SK-N-SH (cell line): ENCODE measurements around the gene ASIC3. TPM values are rescaled to one million over a fixed set of nuclear protein-coding genes. Genes with fewer than 3 reads are reported as not detected.

Experiments
- CTCF ChIA-PET: fragments of 300-600, 350-600 bp; formaldehyde crosslinking; extraction: SDS; loops from one replicate; lab custom pipeline; 2021; lab: Yijun Ruan, JAX
- POLR2A ChIA-PET: fragments of 350-600 bp; sonication (Branson Sonifier 250); formaldehyde crosslinking; extraction: SDS; loops from one replicate; lab custom pipeline; 2020; ENCODE audit warnings: antibody characterized with exemption, inconsistent platforms; lab: Yijun Ruan, JAX
- DNase-seq: peaks from one replicate; pipeline ENCODE4 v3.0.0; 2012
- H2AFZ ChIP-seq: fragments of 200-600 bp; sonication (generic); 2 replicates; pipeline ENCODE4 v1.8.1; 2016; ENCODE audit warnings: antibody characterized with exemption, mild to moderate bottlenecking, low read depth
- H3F3A ChIP-seq: fragments of 200-600 bp; sonication (generic); replicated peaks from 2 replicates; pipeline ENCODE3; 2016; ENCODE audit warnings: antibody characterized with exemption, mild to moderate bottlenecking; ENCODE audit not compliant: insufficient read depth
- H3K27ac ChIP-seq, 2 experiments: fragments of 200-500 bp in 1 of 2; fragments of 200-600 bp in 1 of 2; sonication (Bioruptor generic) in 1 of 2; sonication (generic), shearing (Covaris generic) in 1 of 2; 2 replicates each; pipeline versions ENCODE4 v1.5.1 to v1.6.1; 2014 to 2016; ENCODE audit warnings: low read depth in 2 of 2, inconsistent platforms in 1 of 2, low read length in 1 of 2, mild to moderate bottlenecking in 1 of 2, mixed read lengths in 1 of 2
- H3K27me3 ChIP-seq: fragments of 200-600 bp; sonication (generic), shearing (Covaris generic); 2 replicates; pipeline ENCODE4 v1.6.1; 2016; ENCODE audit warnings: mixed run types; ENCODE audit not compliant: insufficient read depth
- H3K36me3 ChIP-seq, 2 experiments: fragments of 200-500 bp in 1 of 2; fragments of 200-600 bp in 1 of 2; sonication (Bioruptor generic) in 1 of 2; sonication (generic) in 1 of 2; replicated peaks in 1 of 2; 2 replicates each; pipeline versions ENCODE3 to v1.5.1; 2014 to 2016; ENCODE audit warnings: low read length in 1 of 2, mild to moderate bottlenecking in 1 of 2; ENCODE audit not compliant: insufficient read depth in 2 of 2, control insufficient read depth in 1 of 2
- H3K4me1 ChIP-seq, 2 experiments: fragments of 200-500 bp in 1 of 2; fragments of 200-600 bp in 1 of 2; sonication (Bioruptor generic) in 1 of 2; sonication (generic), shearing (Covaris generic) in 1 of 2; 2 replicates each; pipeline versions ENCODE4 v1.5.1 to v1.6.1; 2014 to 2016; ENCODE audit warnings: low read depth in 1 of 2, low read length in 1 of 2, mixed run types in 1 of 2; ENCODE audit not compliant: insufficient read depth in 2 of 2, control insufficient read depth in 1 of 2
- H3K4me2 ChIP-seq: fragments of 200-600 bp; sonication (generic), shearing (Covaris generic); 2 replicates; pipeline ENCODE4 v1.6.1; 2017; ENCODE audit warnings: mixed run types
- H3K4me3 ChIP-seq, 2 experiments: fragments of 200-500 bp in 1 of 2; fragments of 200-600 bp in 1 of 2; sonication (Bioruptor generic) in 1 of 2; sonication (generic), shearing (Covaris generic) in 1 of 2; 2 replicates each; pipeline versions ENCODE4 v1.5.1 to v1.8.1; 2014 to 2016; ENCODE audit warnings: low read depth in 2 of 2, inconsistent platforms in 1 of 2, low read length in 1 of 2, mild to moderate bottlenecking in 1 of 2, mixed read lengths in 1 of 2, moderate library complexity in 1 of 2
- H3K79me2 ChIP-seq: fragments of 200-600 bp; sonication (generic); 2 replicates; pipeline ENCODE4 v1.8.1; 2017; ENCODE audit warnings: mild to moderate bottlenecking; ENCODE audit not compliant: insufficient read depth
- H3K9ac ChIP-seq: fragments of 200-600 bp; sonication (generic); 2 replicates; pipeline ENCODE4 v1.6.1; 2017; ENCODE audit warnings: mixed run types
- H3K9me2 ChIP-seq: fragments of 200-600 bp; sonication (generic); 2 replicates; pipeline ENCODE4 v1.6.1; 2017; ENCODE audit warnings: mixed run types
- H3K9me3 ChIP-seq: fragments of 200-600 bp; sonication (generic); 2 replicates; pipeline ENCODE4 v1.6.1; 2017; ENCODE audit warnings: mixed run types, mild to moderate bottlenecking, moderate library complexity
- H4K20me1 ChIP-seq: fragments of 200-600 bp; sonication (generic); 2 replicates; pipeline ENCODE4 v1.6.1; 2017; ENCODE audit warnings: mild to moderate bottlenecking, mixed run types; ENCODE audit not compliant: insufficient read depth
- EP300 ChIP-seq, 2 experiments: IDR thresholded peaks; 2 replicates each; pipeline versions ENCODE4 v1.4.0 to v1.6.1; 2012; ENCODE audit warnings: borderline replicate concordance in 1 of 2, low read depth in 1 of 2, low read length in 1 of 2
- EZH2phosphoT487 ChIP-seq: fragments of 200-600 bp; sonication (generic); IDR thresholded peaks from 2 replicates; pipeline ENCODE4 v1.6.1; 2017; ENCODE audit warnings: low read depth, mixed run types, mild to moderate bottlenecking, antibody characterized with exemption, moderate library complexity, borderline replicate concordance
- FOXM1 ChIP-seq: IDR thresholded peaks from 2 replicates; pipeline ENCODE4 v1.4.0; 2012; ENCODE audit warnings: low read depth, mild to moderate bottlenecking
- GATA2 ChIP-seq: sonication (generic); formaldehyde crosslinking; IDR thresholded peaks from 2 replicates; pipeline ENCODE4 v1.5.0; 2020; ENCODE audit warnings: mild to moderate bottlenecking, missing genetic modification reagents
- MXI1 ChIP-seq: IDR thresholded peaks from 2 replicates; pipeline ENCODE4 v1.6.1; 2012; ENCODE audit warnings: mild to moderate bottlenecking, low read depth, low read length, improper control_type of control experiment
- NRF1 ChIP-seq: IDR thresholded peaks from 2 replicates; pipeline ENCODE4 v1.6.1; 2012; ENCODE audit warnings: low read depth, mild to moderate bottlenecking, low read length
- POLR2AphosphoS5 ChIP-seq: IDR thresholded peaks from 2 replicates; pipeline ENCODE4 v1.6.1; 2012; ENCODE audit warnings: low read depth, low read length
- RCOR1 ChIP-seq: fragments of 150-350 bp; IDR thresholded peaks from 2 replicates; pipeline ENCODE4 v1.6.1; 2017; ENCODE audit warnings: antibody characterized with exemption, low read length
- SIN3A ChIP-seq: IDR thresholded peaks from 2 replicates; pipeline ENCODE4 v1.6.1; 2012; ENCODE audit warnings: low read depth, mild to moderate bottlenecking, low read length, moderate library complexity, borderline replicate concordance
- TAF1 ChIP-seq: IDR thresholded peaks from 2 replicates; pipeline ENCODE4 v1.6.1; 2012; ENCODE audit warnings: low read depth, mild to moderate bottlenecking, low read length, moderate library complexity, borderline replicate concordance
- TCF12 ChIP-seq: IDR thresholded peaks from 2 replicates; pipeline ENCODE4 v1.4.0; 2012
- USF2 ChIP-seq: fragments of 150-350 bp; IDR thresholded peaks from 2 replicates; pipeline ENCODE4 v1.6.1; 2017; ENCODE audit warnings: antibody characterized with exemption, low read length, low read depth, borderline replicate concordance
- WGBS: methylation state at CpG from one replicate; pipeline ENCODE4 v1.1.6; 2017; ENCODE audit warnings: low lambda C conversion rate; 5-methylcytosine and 5-hydroxymethylcytosine counted together
- polyA plus RNA-seq, 3 experiments: library from polyadenylated mRNA; depleted of rRNA; stranded (reverse); fragments of >200 nt; gene quantifications; 2 replicates each; pipeline ENCODE4 v1.2.3, GENCODE V29; 2012
- TF ChIP-seq, protein P1 (sequence below): IDR thresholded peaks from 2 replicates; pipeline ENCODE4 v1.4.0; 2012; ENCODE audit warnings: low read depth

The ASIC3 gene
- polyA plus RNA-seq, 1 of the 3 experiments (the other 2 are of a cell fraction) = 4.5 TPM

GRCh38 chr7:151085691-151086620 lies 37.6 kb downstream of the ASIC3 start, which contains the start of gene AGAP3:
AGAP3 (plus strand) TSS chr7:151086475; CDS start chr7:151086742, 267 bp downstream.
- DNase-seq = peak; percentile 99
- CTCF ChIA-PET = interaction anchor here (0.5 to 21.3 kb wide), 19 partner anchors 9 to 323 kb away, joined by 3 to 474 read pairs (median 4); partner anchors contain the start of genes ABCB8, CDK5 and SLC4A2

DNA sequence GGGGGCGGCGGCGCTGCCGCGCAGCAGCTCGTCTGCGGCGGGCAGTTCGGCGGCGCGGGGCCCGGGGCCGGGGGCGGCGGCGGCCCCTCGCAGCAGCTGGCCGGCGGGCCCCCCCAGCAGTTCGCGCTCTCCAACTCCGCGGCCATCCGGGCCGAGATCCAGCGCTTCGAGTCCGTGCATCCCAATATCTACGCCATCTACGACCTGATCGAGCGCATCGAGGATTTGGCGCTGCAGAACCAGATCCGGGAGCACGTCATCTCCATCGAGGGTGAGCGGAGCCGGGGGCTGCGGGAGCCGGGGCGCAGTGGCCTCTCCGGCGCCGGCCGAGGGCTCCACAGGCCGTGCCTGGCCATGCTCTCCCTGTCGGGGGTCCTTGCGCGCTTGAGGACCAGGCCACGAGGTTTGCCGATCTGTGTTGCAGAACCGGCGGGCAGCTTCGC lies 38.5 kb downstream of the ASIC3 start:
- H3K27ac ChIP-seq = peak overlapping the region; percentile 58 to 87; a peak in 3 of 4 replicates
- no peaks in the 10 kb centered on the region for H3K9me3 ChIP-seq
- H3F3A ChIP-seq = peaks cover 20% of the 10 kb centered on the region
- H3K36me3 ChIP-seq = peaks cover 0 to 8% of the 10 kb centered on the region in 2 experiments
- H3K4me2 ChIP-seq = peak overlapping the region; percentile 99
- H3K9ac ChIP-seq = peak overlapping the region; percentile 88
- no peak overlapping the region for H2AFZ ChIP-seq
- peaks cover 64% of the 10 kb centered on the region for H3K79me2 ChIP-seq
- CTCF ChIA-PET = interaction anchor here (0.5 to 21.3 kb wide), 21 partner anchors 9 to 639 kb away, joined by 3 to 474 read pairs (median 4); partner anchors contain the start of genes ABCB8 and ASIC3
- H3K4me3 ChIP-seq = peak overlapping the region; percentile 90 to 100
- POLR2A ChIA-PET = interaction anchor here (0.7 to 1.3 kb wide), 3 partner anchors 9 to 74 kb away, joined by 3 to 4 read pairs (median 3); no protein-coding TSS in a partner anchor
- DNase-seq = peak; percentile 77
- H3K4me1 ChIP-seq = peaks cover 25 to 49% of the 10 kb centered on the region in 2 experiments
- WGBS = 2% methylated on average over 10 of the region's 56 CpGs
- H3K9me2 ChIP-seq = no peaks in the 10 kb centered on the region
- H4K20me1 ChIP-seq = peaks cover 44% of the 10 kb centered on the region
- H3K27me3 ChIP-seq = no peaks in the 10 kb centered on the region
- TF ChIP-seq NRF1 (no peak), RCOR1 (no peak), GATA2 (0 out of 2 replicates have a peak, but pooled peaks have one; percentile 42)

More at GRCh38 chr7:151085691-151086620, 37.6 kb downstream of the ASIC3 start, which contains the start of gene AGAP3:
- H3K4me3 ChIP-seq = peak within 1 kb of the TSS; percentile 90 to 100
- H3K4me1 ChIP-seq = peaks cover 34 to 58% of the 10 kb centered on the region in 2 experiments
- peak within 1 kb of the TSS; percentile 99 for H3K4me2 ChIP-seq
- TF ChIP-seq POLR2AphosphoS5 = peak; percentile 80
- peak; percentile 46 for TF ChIP-seq MXI1
- TF ChIP-seq NRF1 = peak; percentile 66
- no peak for TF ChIP-seq USF2
- TF ChIP-seq EP300 (IDR thresholded peaks at IDR 0.05; ENCODE audit: borderline replicate concordance in 1 of 2, low read depth in 1 of 2, low read length in 1 of 2) = peak in 1 of 2 experiments; percentile 25; a peak in 1 of 4 replicates
- TF ChIP-seq SIN3A = peak; percentile 44; the same call in 1 of the 2 replicates
- TF ChIP-seq FOXM1 = no peak
- peak; percentile 39; the same call in 1 of the 2 replicates for TF ChIP-seq TCF12
- no peak for TF ChIP-seq EZH2phosphoT487
- TF ChIP-seq, protein P1, sequence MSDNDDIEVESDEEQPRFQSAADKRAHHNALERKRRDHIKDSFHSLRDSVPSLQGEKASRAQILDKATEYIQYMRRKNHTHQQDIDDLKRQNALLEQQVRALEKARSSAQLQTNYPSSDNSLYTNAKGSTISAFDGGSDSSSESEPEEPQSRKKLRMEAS = peak; percentile 60
- peak; percentile 58 for TF ChIP-seq TAF1
- no peaks in the 10 kb centered on the region for H3K27me3 ChIP-seq
- peaks cover 0 to 13% of the 10 kb centered on the region in 2 experiments for H3K36me3 ChIP-seq
- WGBS = 2% methylated on average over 71 of the region's 84 CpGs
- H3K27ac ChIP-seq = peak within 1 kb of the TSS; percentile 64 to 94
- H3F3A ChIP-seq = peaks cover 20% of the 10 kb centered on the region
- peak within 1 kb of the TSS; percentile 72 for H2AFZ ChIP-seq
- no peaks in the 10 kb centered on the region for H3K9me3 ChIP-seq
- POLR2A ChIA-PET = interaction anchor here (0.8 to 1.4 kb wide), 5 partner anchors 27 to 1356 kb away, joined by 3 read pairs; partner anchors contain the start of genes ABCB8, ABCF2 and NUB1
- H3K79me2 ChIP-seq = peaks cover 64% of the 10 kb centered on the region
- H4K20me1 ChIP-seq = peaks cover 35% of the 10 kb centered on the region
- no peaks in the 10 kb centered on the region for H3K9me2 ChIP-seq
- H3K9ac ChIP-seq = peak within 1 kb of the TSS; percentile 88
